GM21737 (cell line): ENCODE results near the gene INSR.

Experiments used
- ATAC-seq: cut with Tn5 transposase; IDR thresholded peaks from one replicate; pipeline ENCODE4 v1.9.1; 2021; ENCODE audit warnings: mild to moderate bottlenecking, moderate library complexity; ENCODE audit not compliant: unreplicated experiment

INSR gene

GRCh38 chr19:7197760-7198696 is 96.2 kb downstream of the INSR start:
- peak; percentile 79 for ATAC-seq

- peak; percentile 51 for ATAC-seq
These were observed 97.0 kb downstream of the INSR start for GRCh38 chr19:7197119-7197759.

- no peak for ATAC-seq
These were observed 97.5 kb downstream of the INSR start for GRCh38 chr19:7196763-7197118.

GRCh38 chr19:7195046-7195445 is 99.2 kb downstream of the INSR start:
- ATAC-seq: no peak

- ATAC-seq: no peak
These were observed 99.6 kb downstream of the INSR start for GRCh38 chr19:7194566-7194965.

GRCh38 chr19:7191946-7192691 is 102.1 kb downstream of the INSR start:
- ATAC-seq: peak; percentile 40

- no peak for ATAC-seq
These were observed 105.2 kb downstream of the INSR start for GRCh38 chr19:7188698-7189629.

- no peak for ATAC-seq
These were observed 106.4 kb downstream of the INSR start for GRCh38 chr19:7187605-7188339.

GRCh38 chr19:7182489-7182888 is 111.7 kb downstream of the INSR start:
- ATAC-seq: no peak

- ATAC-seq: no peak
These were observed 114.3 kb downstream of the INSR start for GRCh38 chr19:7179917-7180306.

GRCh38 chr19:7177926-7178325 is 116.3 kb downstream of the INSR start:
- ATAC-seq: no peak

GRCh38 chr19:7176792-7177191 is 117.4 kb downstream of the INSR start:
- ATAC-seq: no peak

GRCh38 chr19:7172794-7173193 is 121.4 kb downstream of the INSR start:
- no peak for ATAC-seq

GRCh38 chr19:7170983-7171382 is 123.2 kb downstream of the INSR start:
- no peak for ATAC-seq

- ATAC-seq: no peak
These were observed 125.3 kb downstream of the INSR start for GRCh38 chr19:7168941-7169340.

GRCh38 chr19:7161292-7161691 is 132.9 kb downstream of the INSR start:
- no peak for ATAC-seq

GRCh38 chr19:7159105-7159933 is 134.9 kb downstream of the INSR start:
- no peak for ATAC-seq

- ATAC-seq: no peak
These were observed 141.2 kb downstream of the INSR start for GRCh38 chr19:7153022-7153421.

- no peak for ATAC-seq
These were observed 141.6 kb downstream of the INSR start for GRCh38 chr19:7152568-7152967.
